SH-SY5Y (cell line): Measurements from ENCODE around the gene PPARG.

Source experiments
- GATA2 ChIP-seq: IDR thresholded peaks from 2 replicates; pipeline ENCODE4 v1.6.1; 2011; ENCODE audit warnings: mild to moderate bottlenecking, low read depth, low read length
- GATA3 ChIP-seq: IDR thresholded peaks from 2 replicates; pipeline ENCODE4 v1.6.1; 2011; ENCODE audit warnings: low read depth, mild to moderate bottlenecking, low read length, moderate library complexity

DNA sequence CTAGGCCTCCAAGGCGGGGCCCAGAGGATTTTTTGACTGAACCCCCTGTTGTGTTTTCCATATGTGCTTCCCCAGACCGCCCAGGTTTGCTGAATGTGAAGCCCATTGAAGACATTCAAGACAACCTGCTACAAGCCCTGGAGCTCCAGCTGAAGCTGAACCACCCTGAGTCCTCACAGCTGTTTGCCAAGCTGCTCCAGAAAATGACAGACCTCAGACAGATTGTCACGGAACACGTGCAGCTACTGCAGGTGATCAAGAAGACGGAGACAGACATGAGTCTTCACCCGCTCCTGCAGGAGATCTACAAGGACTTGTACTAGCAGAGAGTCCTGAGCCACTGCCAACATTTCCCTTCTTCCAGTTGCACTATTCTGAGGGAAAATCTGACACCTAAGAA is 145.0 kb downstream of the PPARG start:
- no peak for TF ChIP-seq GATA3
- TF ChIP-seq GATA2, result no peak
